Measurements from ENCODE around the gene ANO3.

DNA sequence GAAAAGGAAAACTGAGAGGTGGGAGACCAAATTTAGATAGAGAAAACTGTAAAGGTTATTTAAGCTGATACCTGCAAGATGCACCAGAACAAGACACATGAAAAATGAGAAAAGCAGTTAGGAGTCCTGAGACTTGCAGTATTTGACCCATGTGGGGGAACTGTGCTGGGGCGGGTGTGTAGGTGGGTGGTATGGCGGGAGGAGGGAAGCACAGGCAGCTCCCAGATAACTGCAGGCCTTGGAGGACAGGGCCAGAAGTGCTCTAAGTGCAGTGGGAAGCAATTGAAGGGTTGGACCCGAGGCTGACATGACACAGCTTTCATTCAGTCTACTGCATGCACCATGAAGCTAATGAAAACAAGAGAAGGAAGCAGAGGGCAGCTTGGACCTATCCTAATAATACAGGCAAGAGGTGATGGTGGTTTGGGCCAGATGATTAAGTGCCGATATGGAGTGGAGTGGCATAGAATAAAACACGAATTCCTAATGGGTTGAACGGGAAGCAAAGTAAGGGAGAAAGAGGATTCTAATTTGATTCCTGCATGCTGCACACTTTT, 48.0 kb upstream of the ANO3 start:
- TF ChIP-seq, protein P1, sequence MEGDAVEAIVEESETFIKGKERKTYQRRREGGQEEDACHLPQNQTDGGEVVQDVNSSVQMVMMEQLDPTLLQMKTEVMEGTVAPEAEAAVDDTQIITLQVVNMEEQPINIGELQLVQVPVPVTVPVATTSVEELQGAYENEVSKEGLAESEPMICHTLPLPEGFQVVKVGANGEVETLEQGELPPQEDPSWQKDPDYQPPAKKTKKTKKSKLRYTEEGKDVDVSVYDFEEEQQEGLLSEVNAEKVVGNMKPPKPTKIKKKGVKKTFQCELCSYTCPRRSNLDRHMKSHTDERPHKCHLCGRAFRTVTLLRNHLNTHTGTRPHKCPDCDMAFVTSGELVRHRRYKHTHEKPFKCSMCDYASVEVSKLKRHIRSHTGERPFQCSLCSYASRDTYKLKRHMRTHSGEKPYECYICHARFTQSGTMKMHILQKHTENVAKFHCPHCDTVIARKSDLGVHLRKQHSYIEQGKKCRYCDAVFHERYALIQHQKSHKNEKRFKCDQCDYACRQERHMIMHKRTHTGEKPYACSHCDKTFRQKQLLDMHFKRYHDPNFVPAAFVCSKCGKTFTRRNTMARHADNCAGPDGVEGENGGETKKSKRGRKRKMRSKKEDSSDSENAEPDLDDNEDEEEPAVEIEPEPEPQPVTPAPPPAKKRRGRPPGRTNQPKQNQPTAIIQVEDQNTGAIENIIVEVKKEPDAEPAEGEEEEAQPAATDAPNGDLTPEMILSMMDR (IDR thresholded peaks at IDR 0.05), result no peak
- TF ChIP-seq POLR2A (IDR thresholded peaks at IDR 0.05), result no peak

Measured in right lobe of liver (tissue), 4 donors.